Measurements from ENCODE around the gene EMC10. TPM values are rescaled to one million over a fixed set of nuclear protein-coding genes. Genes with fewer than 3 reads are reported as not detected.

EMC10 gene
- total RNA-seq, 2 donors from 2014 or later: 112 to 163 TPM

DNA sequence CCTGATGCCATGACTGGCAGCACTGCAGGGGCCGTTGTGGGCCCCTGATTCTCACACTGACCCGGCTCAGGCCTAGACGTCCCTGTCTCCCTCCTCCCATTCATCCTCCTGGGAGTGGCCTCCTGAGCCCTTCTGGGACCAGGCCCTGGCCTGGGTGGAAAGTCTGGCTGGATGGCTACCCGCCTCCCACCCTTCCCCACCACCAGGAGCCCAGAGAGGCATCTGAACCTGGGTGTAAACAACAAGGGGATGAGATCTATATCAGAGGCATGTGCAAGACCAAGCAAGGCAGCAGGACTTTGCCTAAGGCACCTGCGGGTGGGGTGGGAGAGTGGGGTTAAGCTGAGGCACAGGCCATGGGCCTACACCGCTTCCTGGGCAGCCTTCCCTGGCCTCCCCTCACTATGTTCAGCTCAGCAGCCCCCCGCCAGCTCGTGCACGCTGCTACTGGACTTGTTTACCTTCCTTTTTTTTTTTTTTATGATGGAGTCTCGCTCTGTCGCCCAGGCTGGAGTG, 59.4 kb downstream of the EMC10 start:
- H3K9ac ChIP-seq (ENCODE audit: low read depth in 2 of 2, low read length in 2 of 2): no peak overlapping the region
- intact Hi-C loops (cut with DNase I): loop anchor here (5.0 kb wide), 1 partner anchor 247 kb away; no protein-coding TSS in a partner anchor
- no peak overlapping the region for H3K27ac ChIP-seq

GRCh38 chr19:50536662-50537305, 60.5 kb downstream of the EMC10 start:
- Histone ChIP-seq H3K4me1 (no peaks in the 10 kb centered on the region), H3K9ac (ENCODE audit: low read depth in 2 of 2, low read length in 2 of 2) (no peak overlapping the region), H3K27me3 (no peaks in the 10 kb centered on the region), H3K4me3 (no peak overlapping the region), H3K9me3 (no peaks in the 10 kb centered on the region), H3K27ac (no peak overlapping the region), H3K36me3 (no peaks in the 10 kb centered on the region)
- TF ChIP-seq CTCF (IDR thresholded peaks at IDR 0.05): no peak
- intact Hi-C loops (cut with DNase I): loop anchor here (5.0 kb wide), 1 partner anchor 246 kb away; no protein-coding TSS in a partner anchor
- no peak for DNase-seq

More for the DNA sequence above, 59.4 kb downstream of the EMC10 start:
- Histone ChIP-seq H3K9me3 (no peaks in the 10 kb centered on the region), H3K4me1 (no peaks in the 10 kb centered on the region), H3K4me3 (no peak overlapping the region), H3K27me3 (no peaks in the 10 kb centered on the region), H3K36me3 (no peaks in the 10 kb centered on the region)
- no peak for TF ChIP-seq CTCF (IDR thresholded peaks at IDR 0.05)
- no peak for DNase-seq

GRCh38 chr19:50537306-50537685, 61.0 kb downstream of the EMC10 start:
- intact Hi-C loops (cut with DNase I): loop anchor here (5.0 kb wide), 1 partner anchor 245 kb away; no protein-coding TSS in a partner anchor
- H3K9me3 ChIP-seq: no peaks in the 10 kb centered on the region
- H3K4me1 ChIP-seq: no peaks in the 10 kb centered on the region
- H3K4me3 ChIP-seq: no peak overlapping the region
- no peak for DNase-seq
- no peaks in the 10 kb centered on the region for H3K36me3 ChIP-seq
- H3K27me3 ChIP-seq: no peaks in the 10 kb centered on the region
- no peak overlapping the region for H3K9ac ChIP-seq (ENCODE audit: low read depth in 2 of 2, low read length in 2 of 2)
- H3K27ac ChIP-seq: no peak overlapping the region
- no peak for TF ChIP-seq CTCF (IDR thresholded peaks at IDR 0.05)

DNA sequence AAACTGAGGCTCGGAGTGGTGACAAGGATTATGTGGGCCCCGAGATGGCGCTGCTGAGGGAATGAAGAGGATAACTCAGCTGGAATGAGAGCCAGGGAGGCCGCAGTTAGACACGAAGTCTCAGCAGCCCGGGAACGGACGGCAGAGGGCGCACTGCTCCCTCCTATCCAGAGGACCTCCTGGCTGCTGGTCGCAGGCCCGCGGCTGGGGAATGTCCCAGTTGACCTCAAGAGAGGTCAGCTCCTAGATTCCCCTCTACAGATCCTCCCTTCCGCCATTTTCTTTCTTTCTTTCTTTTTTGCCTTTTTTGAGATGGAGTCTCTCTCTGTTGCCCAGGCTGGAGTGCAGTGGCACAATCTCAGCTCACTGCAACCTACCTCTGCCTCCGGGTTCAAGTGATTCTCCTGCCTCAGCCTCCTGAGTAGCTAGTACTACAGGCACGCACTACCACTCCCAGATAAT, 61.5 kb downstream of the EMC10 start:
- H3K4me1 ChIP-seq: no peaks in the 10 kb centered on the region
- no peak overlapping the region for H3K27ac ChIP-seq
- H3K9ac ChIP-seq (ENCODE audit: low read depth in 2 of 2, low read length in 2 of 2): no peak overlapping the region
- intact Hi-C loops (cut with DNase I): loop anchor here (5.0 kb wide), 1 partner anchor 245 kb away; no protein-coding TSS in a partner anchor
- H3K4me3 ChIP-seq: no peak overlapping the region
- DNase-seq: peak; percentile 81
- TF ChIP-seq CTCF (IDR thresholded peaks at IDR 0.05): peak; percentile 67
- no peaks in the 10 kb centered on the region for H3K36me3 ChIP-seq
- no peaks in the 10 kb centered on the region for H3K27me3 ChIP-seq
- H3K9me3 ChIP-seq: no peaks in the 10 kb centered on the region

Other genes with a start within 250 kb of the EMC10 start
- gene KCNC3, start 147.1 kb upstream of the EMC10 start, total RNA-seq: 1 to 10 TPM in 1 of 2 donors, under 1 TPM in 1; 0.61 to 1.0 TPM
- 1 to 10 TPM; 1.9 to 6.1 TPM for gene NAPSA, start 110.9 kb upstream of the EMC10 start, total RNA-seq
- gene NR1H2, start 100.0 kb upstream of the EMC10 start, total RNA-seq: 10 to 100 TPM; 57.9 to 60.0 TPM
- 10 to 100 TPM; 26.2 to 76.3 TPM for gene POLD1, start 92.2 kb upstream of the EMC10 start, total RNA-seq
- gene SPIB, start 57.6 kb upstream of the EMC10 start, total RNA-seq: 10 to 100 TPM; 32.5 to 46.0 TPM
- not detected for gene MYBPC2, start 43.6 kb upstream of the EMC10 start, total RNA-seq
- 1 to 10 TPM; 2.1 to 4.4 TPM for gene GARIN5A, start 341 bp downstream of the EMC10 start, total RNA-seq
- gene JOSD2, start 34.7 kb downstream of the EMC10 start, total RNA-seq: 10 to 100 TPM; 27.0 to 45.0 TPM
- gene ASPDH, start 37.4 kb downstream of the EMC10 start, total RNA-seq: not detected
- gene LRRC4B, start 91.9 kb downstream of the EMC10 start, total RNA-seq: 1 to 10 TPM; 1.1 TPM
- under 1 TPM in 1 of 2 donors, not detected in 1; 0.13 TPM for gene SYT3, start 163.4 kb downstream of the EMC10 start, total RNA-seq
- not detected for gene C19orf81, start 172.9 kb downstream of the EMC10 start, total RNA-seq
- under 1 TPM; 0.22 to 0.29 TPM for gene SHANK1, start 243.3 kb downstream of the EMC10 start, total RNA-seq
- gene CLEC11A, start 246.9 kb downstream of the EMC10 start, total RNA-seq: 1 to 10 TPM; 4.5 to 5.1 TPM